ENCODE measurements around the gene MUC3A.

The MUC3A gene

GRCh38 chr7:100964630-100965029, 15.3 kb downstream of the MUC3A start:
- Histone ChIP-seq H3K4me3 (ENCODE audit: low read depth, low read length) (no peak overlapping the region), H3K4me1 (ENCODE audit: control insufficient read depth, insufficient read depth, low read length) (peaks cover 4% of the 10 kb centered on the region), H3K36me3 (ENCODE audit: control insufficient read depth in 2 of 2, insufficient read depth in 1 of 2, low read length in 2 of 2) (no peaks in the 10 kb centered on the region), H3K27ac (ENCODE audit: extremely low read depth, low read depth, low read length) (no peak overlapping the region), H3K9me3 (ENCODE audit: control insufficient read depth, insufficient read depth, low read depth, low read length) (no peaks in the 10 kb centered on the region)
- TF ChIP-seq ZSCAN4 (tag by site-specific recombination; IDR thresholded peaks at IDR 0.05): no peak
- no peak for TF ChIP-seq ZNF639 (tag by site-specific recombination; IDR thresholded peaks at IDR 0.05)
- TF ChIP-seq SP2 (tag by site-specific recombination; IDR thresholded peaks at IDR 0.05): no peak
- no peak for TF ChIP-seq ZNF416 (tag by site-specific recombination; IDR thresholded peaks at IDR 0.05)
- TF ChIP-seq ZNF449 (tag by site-specific recombination; IDR thresholded peaks at IDR 0.05): no peak
- TF ChIP-seq SALL2 (tag by site-specific recombination; IDR thresholded peaks at IDR 0.05; ENCODE audit: borderline replicate concordance): no peak
- TF ChIP-seq RBAK (tag by site-specific recombination; IDR thresholded peaks at IDR 0.05): no peak
- no peak for TF ChIP-seq PRDM6 (tag by site-specific recombination; IDR thresholded peaks at IDR 0.05)
- TF ChIP-seq ZBTB6 (tag by site-specific recombination; IDR thresholded peaks at IDR 0.05): no peak
- no peak for TF ChIP-seq ZNF658 (tag by site-specific recombination; IDR thresholded peaks at IDR 0.05)
- POLR2A ChIA-PET: no interaction called here
- CTCF ChIA-PET: interaction anchor here (1.4 kb wide), 1 partner anchor 93 kb away, joined by 3 read pairs; no protein-coding TSS in a partner anchor

- Histone ChIP-seq H3K36me3 (ENCODE audit: control insufficient read depth in 2 of 2, insufficient read depth in 1 of 2, low read length in 2 of 2) (no peaks in the 10 kb centered on the region), H3K27ac (ENCODE audit: extremely low read depth, low read depth, low read length) (no peak overlapping the region), H3K9me3 (ENCODE audit: control insufficient read depth, insufficient read depth, low read depth, low read length) (no peaks in the 10 kb centered on the region), H3K4me1 (ENCODE audit: control insufficient read depth, insufficient read depth, low read length) (peaks cover 4% of the 10 kb centered on the region), H3K4me3 (ENCODE audit: low read depth, low read length) (no peak overlapping the region)
- ChIA-PET POLR2A (interaction anchor here (0.6 to 0.9 kb wide), 3 partner anchors 90 to 587 kb away, joined by 3 to 4 read pairs (median 3); partner anchors contain the start of gene SRRT), CTCF (interaction anchor here (0.8 to 1.4 kb wide), 7 partner anchors 7 to 166 kb away, joined by 3 to 10 read pairs (median 4); no protein-coding TSS in a partner anchor)
- TF ChIP-seq ZNF23 (tag by site-specific recombination; IDR thresholded peaks at IDR 0.05; ENCODE audit: borderline replicate concordance) (no peak), REST (tag by site-specific recombination; IDR thresholded peaks at IDR 0.05) (no peak), ZXDB (tag by site-specific recombination; IDR thresholded peaks at IDR 0.05) (no peak), ZNF843 (tag by site-specific recombination; IDR thresholded peaks at IDR 0.05) (no peak)
These were observed 15.8 kb downstream of the MUC3A start for GRCh38 chr7:100965045-100965722.

Measured in HEK293 (cell line).